ENCODE results near the gene TMEM51.
A peak's percentile ranks its signal among the peaks of the same experiment; 100 is the strongest.

The TMEM51 gene

DNA sequence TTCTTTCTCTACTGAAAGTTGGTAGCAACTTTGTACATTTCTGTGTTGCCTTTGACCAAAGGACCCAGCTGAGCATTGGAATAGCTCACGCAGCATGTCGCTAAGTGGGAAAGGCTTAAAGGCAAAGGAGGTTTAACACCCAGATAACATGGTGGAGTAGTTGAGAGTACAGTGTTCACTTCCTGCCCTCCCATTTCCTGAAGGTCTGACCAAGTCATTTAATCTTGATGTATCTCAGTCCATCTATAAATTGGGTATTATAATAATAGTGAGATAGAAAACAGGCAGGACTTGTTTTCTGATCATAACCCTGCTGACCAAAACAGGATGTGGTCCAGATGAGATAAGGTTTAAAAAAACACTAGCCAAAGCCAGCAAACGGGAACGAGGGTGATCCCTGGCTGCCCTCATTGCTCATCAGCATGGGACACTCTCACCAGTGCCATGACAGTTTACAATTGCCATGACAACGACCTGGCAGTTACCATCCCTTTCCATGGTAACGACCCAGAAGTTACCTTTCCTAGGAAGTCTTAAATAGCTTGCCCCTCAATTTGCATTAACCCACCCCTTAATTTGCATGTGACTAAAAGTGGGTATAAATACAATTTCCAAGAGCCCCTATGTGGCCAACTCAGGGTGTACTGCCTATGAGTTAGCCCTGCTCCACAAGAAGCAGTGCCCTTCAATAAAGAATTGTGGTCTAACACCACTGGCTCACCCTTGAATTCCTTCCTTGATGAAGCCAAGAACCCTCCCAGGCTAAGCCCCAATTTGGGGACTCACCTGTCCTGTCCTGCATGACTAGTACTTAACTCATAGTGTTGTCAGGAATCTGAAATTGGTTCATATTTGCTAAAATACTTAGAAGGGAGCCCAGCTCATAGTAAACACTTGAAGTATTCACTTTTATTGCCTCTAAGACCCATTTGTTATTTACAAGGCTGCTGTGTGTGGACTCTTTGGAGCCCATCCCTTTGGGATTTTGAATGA is 65.0 kb downstream of the TMEM51 start:
- H3K79me2 ChIP-seq (ENCODE audit: control insufficient read depth, insufficient read depth, low read length, poor library complexity), result peaks cover 4% of the 10 kb centered on the region
- no peak overlapping the region for H2BK5ac ChIP-seq (ENCODE audit: low read depth, low read length, poor library complexity)
- no peak overlapping the region for H3K27ac ChIP-seq (ENCODE audit: low read depth, low read length)
- no peak overlapping the region for H4K91ac ChIP-seq (ENCODE audit: low read depth, low read length)
- no peak overlapping the region for H2BK12ac ChIP-seq (ENCODE audit: low read length)
- no peak overlapping the region for H3K23ac ChIP-seq (ENCODE audit: low read length)
- no peak overlapping the region for H3K4ac ChIP-seq (ENCODE audit: low read depth, low read length)
- H2BK120ac ChIP-seq (ENCODE audit: insufficient read depth, low read length, poor library complexity), result no peak overlapping the region
- peaks cover 13% of the 10 kb centered on the region for H3K79me1 ChIP-seq (ENCODE audit: low read length)
- no peak for DNase-seq
- no peak overlapping the region for H4K8ac ChIP-seq (ENCODE audit: low read depth, low read length)
- H2AK5ac ChIP-seq (ENCODE audit: low read length), result no peak overlapping the region
- H4K12ac ChIP-seq (ENCODE audit: low read depth, low read length), result no peak overlapping the region
- H2AFZ ChIP-seq (ENCODE audit: insufficient read depth, low read length, poor library complexity), result no peak overlapping the region
- no peak overlapping the region for H3K4me2 ChIP-seq (ENCODE audit: low read length)
- no peak overlapping the region for H3K14ac ChIP-seq (ENCODE audit: low read length)
- no peak overlapping the region for H3K9ac ChIP-seq (ENCODE audit: low read length)
- no peak overlapping the region for H3K4me3 ChIP-seq (ENCODE audit: low read depth, low read length)
- WGBS (ENCODE audit: extremely low coverage, insufficient coverage, insufficient read length), result no CpG with 5 or more reads among the region's 6 CpGs
- H3K18ac ChIP-seq (ENCODE audit: low read length), result no peak overlapping the region
- H3K4me1 ChIP-seq (ENCODE audit: control insufficient read depth in 1 of 2, insufficient read depth in 2 of 2, low read length in 2 of 2), result peaks cover 13% of the 10 kb centered on the region in 2 experiments
- H3K36me3 ChIP-seq (ENCODE audit: control insufficient read depth in 1 of 2, insufficient read depth in 2 of 2, low read length in 2 of 2), result peaks cover 10 to 12% of the 10 kb centered on the region in 2 experiments
- no peaks in the 10 kb centered on the region for H3K27me3 ChIP-seq (ENCODE audit: insufficient read depth, low read length)
- peaks cover 8% of the 10 kb centered on the region for H3K9me3 ChIP-seq (ENCODE audit: insufficient read depth, low read depth, low read length)

DNA sequence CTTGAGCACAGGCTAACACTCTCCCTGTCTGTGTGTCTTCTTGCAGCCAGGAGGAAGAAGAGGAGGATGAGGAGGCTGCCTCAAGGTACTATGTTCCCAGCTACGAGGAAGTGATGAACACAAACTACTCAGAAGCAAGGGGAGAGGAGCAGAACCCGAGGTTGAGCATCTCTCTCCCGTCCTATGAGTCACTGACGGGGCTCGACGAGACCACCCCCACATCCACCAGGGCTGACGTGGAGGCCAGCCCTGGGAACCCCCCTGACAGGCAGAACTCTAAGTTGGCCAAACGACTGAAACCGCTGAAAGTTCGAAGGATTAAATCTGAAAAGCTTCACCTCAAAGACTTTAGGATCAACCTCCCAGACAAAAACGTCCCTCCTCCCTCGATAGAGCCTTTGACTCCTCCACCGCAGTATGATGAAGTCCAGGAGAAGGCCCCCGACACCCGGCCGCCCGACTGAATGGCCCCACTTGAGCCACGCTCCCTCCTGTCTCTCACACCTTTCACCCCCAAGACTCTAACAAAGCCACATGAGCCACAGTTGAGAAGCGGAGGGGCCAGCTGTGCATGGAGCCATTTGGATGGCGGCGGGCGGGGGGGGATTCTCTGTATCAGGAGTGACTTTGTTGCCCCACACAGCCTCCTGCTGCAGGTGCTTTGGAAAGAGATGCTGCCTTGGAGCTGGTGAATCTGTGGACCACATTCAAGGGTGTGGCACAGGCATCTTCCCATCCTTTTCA is 65.9 kb downstream of the TMEM51 start:
- H4K8ac ChIP-seq (ENCODE audit: low read depth, low read length), result no peak overlapping the region
- peaks cover 4% of the 10 kb centered on the region for H3K79me2 ChIP-seq (ENCODE audit: control insufficient read depth, insufficient read depth, low read length, poor library complexity)
- H2BK5ac ChIP-seq (ENCODE audit: low read depth, low read length, poor library complexity), result no peak overlapping the region
- peak overlapping the region; percentile 20 for H3K18ac ChIP-seq (ENCODE audit: low read length)
- H3K36me3 ChIP-seq (ENCODE audit: control insufficient read depth in 1 of 2, insufficient read depth in 2 of 2, low read length in 2 of 2), result peaks cover 10 to 12% of the 10 kb centered on the region in 2 experiments
- H2BK120ac ChIP-seq (ENCODE audit: insufficient read depth, low read length, poor library complexity), result no peak overlapping the region
- no peak overlapping the region for H3K23ac ChIP-seq (ENCODE audit: low read length)
- no peak overlapping the region for H2AK5ac ChIP-seq (ENCODE audit: low read length)
- H3K27ac ChIP-seq (ENCODE audit: low read depth, low read length), result no peak overlapping the region
- H3K9ac ChIP-seq (ENCODE audit: low read length), result no peak overlapping the region
- no peak overlapping the region for H4K91ac ChIP-seq (ENCODE audit: low read depth, low read length)
- H3K4me3 ChIP-seq (ENCODE audit: low read depth, low read length), result no peak overlapping the region
- H3K9me3 ChIP-seq (ENCODE audit: insufficient read depth, low read depth, low read length), result peaks cover 8% of the 10 kb centered on the region
- no peak for DNase-seq
- no CpG with 5 or more reads among the region's 22 CpGs for WGBS (ENCODE audit: extremely low coverage, insufficient coverage, insufficient read length)
- H3K4ac ChIP-seq (ENCODE audit: low read depth, low read length), result no peak overlapping the region
- peaks cover 6 to 7% of the 10 kb centered on the region in 2 experiments for H3K4me1 ChIP-seq (ENCODE audit: control insufficient read depth in 1 of 2, insufficient read depth in 2 of 2, low read length in 2 of 2)
- no peak overlapping the region for H3K14ac ChIP-seq (ENCODE audit: low read length)
- H2BK12ac ChIP-seq (ENCODE audit: low read length), result no peak overlapping the region
- H4K12ac ChIP-seq (ENCODE audit: low read depth, low read length), result no peak overlapping the region
- no peak overlapping the region for H3K4me2 ChIP-seq (ENCODE audit: low read length)
- peaks cover 8% of the 10 kb centered on the region for H3K79me1 ChIP-seq (ENCODE audit: low read length)
- no peaks in the 10 kb centered on the region for H3K27me3 ChIP-seq (ENCODE audit: insufficient read depth, low read length)
- H2AFZ ChIP-seq (ENCODE audit: insufficient read depth, low read length, poor library complexity), result no peak overlapping the region

DNA sequence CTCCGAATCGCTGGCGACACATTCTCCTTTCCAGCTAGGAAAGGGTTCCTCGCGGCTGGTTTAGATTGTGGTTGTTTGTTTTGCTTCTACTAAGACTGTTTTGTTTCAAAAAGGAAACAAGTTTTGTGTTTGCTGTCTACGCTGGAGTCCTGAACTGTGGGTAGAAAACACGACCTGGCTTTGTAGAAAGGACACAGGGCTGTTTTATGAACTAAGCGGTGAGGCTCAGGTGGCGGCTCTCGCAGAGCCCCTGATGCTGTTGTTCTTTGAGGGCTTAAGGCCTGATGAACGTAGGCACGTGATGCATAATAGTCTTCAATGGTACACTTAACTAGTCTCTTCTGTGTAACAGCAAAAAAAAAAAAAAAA is 66.5 kb downstream of the TMEM51 start:
- peaks cover 10 to 12% of the 10 kb centered on the region in 2 experiments for H3K36me3 ChIP-seq (ENCODE audit: control insufficient read depth in 1 of 2, insufficient read depth in 2 of 2, low read length in 2 of 2)
- H3K18ac ChIP-seq (ENCODE audit: low read length), result no peak overlapping the region
- no peak overlapping the region for H4K91ac ChIP-seq (ENCODE audit: low read depth, low read length)
- no peak overlapping the region for H2AFZ ChIP-seq (ENCODE audit: insufficient read depth, low read length, poor library complexity)
- no peak overlapping the region for H3K27ac ChIP-seq (ENCODE audit: low read depth, low read length)
- H2BK5ac ChIP-seq (ENCODE audit: low read depth, low read length, poor library complexity), result no peak overlapping the region
- H2AK5ac ChIP-seq (ENCODE audit: low read length), result no peak overlapping the region
- H3K4me3 ChIP-seq (ENCODE audit: low read depth, low read length), result no peak overlapping the region
- H3K27me3 ChIP-seq (ENCODE audit: insufficient read depth, low read length), result no peaks in the 10 kb centered on the region
- H3K79me1 ChIP-seq (ENCODE audit: low read length), result peaks cover 6% of the 10 kb centered on the region
- no peak overlapping the region for H3K4ac ChIP-seq (ENCODE audit: low read depth, low read length)
- whole genome bisulfite sequencing (ENCODE audit: extremely low coverage, insufficient coverage, insufficient read length), result no CpG with 5 or more reads among the region's 12 CpGs
- H4K12ac ChIP-seq (ENCODE audit: low read depth, low read length), result no peak overlapping the region
- H3K4me2 ChIP-seq (ENCODE audit: low read length), result no peak overlapping the region
- no peak overlapping the region for H4K8ac ChIP-seq (ENCODE audit: low read depth, low read length)
- no peak overlapping the region for H2BK12ac ChIP-seq (ENCODE audit: low read length)
- H3K4me1 ChIP-seq (ENCODE audit: control insufficient read depth in 1 of 2, insufficient read depth in 2 of 2, low read length in 2 of 2), result peaks cover 3 to 4% of the 10 kb centered on the region in 2 experiments
- H2BK120ac ChIP-seq (ENCODE audit: insufficient read depth, low read length, poor library complexity), result no peak overlapping the region
- peaks cover 2% of the 10 kb centered on the region for H3K79me2 ChIP-seq (ENCODE audit: control insufficient read depth, insufficient read depth, low read length, poor library complexity)
- no peak overlapping the region for H3K9ac ChIP-seq (ENCODE audit: low read length)
- no peak for DNase-seq
- H3K9me3 ChIP-seq (ENCODE audit: insufficient read depth, low read depth, low read length), result peaks cover 6% of the 10 kb centered on the region
- no peak overlapping the region for H3K14ac ChIP-seq (ENCODE audit: low read length)
- H3K23ac ChIP-seq (ENCODE audit: low read length), result no peak overlapping the region

DNA sequence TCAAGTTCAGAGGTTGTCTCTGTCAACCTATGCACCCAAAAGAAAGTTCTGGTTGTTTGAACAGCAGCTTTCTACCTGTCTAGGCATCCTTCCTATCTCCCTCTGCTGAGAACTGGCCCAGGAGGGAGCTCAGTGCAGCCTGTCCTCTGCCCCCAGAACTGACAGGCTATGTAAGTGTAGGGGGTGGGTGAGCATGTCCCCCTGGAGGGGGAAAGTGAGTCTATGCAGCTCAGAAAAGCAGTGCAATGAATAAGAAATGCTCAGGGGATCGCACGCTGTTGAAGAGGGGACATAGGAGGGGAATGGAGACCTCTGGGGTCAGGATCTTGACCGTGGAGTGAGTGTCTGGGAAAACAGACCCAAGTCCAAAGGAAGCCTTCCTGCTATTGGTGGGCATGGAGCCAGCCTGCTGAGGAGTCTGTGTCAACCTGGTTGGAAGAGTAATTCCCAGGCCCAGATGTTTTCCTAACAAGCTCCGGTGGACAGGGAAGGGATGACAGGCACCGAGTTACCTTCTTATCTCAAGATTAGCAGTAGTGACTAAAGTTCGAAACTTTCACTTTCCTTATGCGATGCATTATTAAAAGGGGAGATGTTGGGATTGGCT is 67.4 kb downstream of the TMEM51 start:
- Histone ChIP-seq H2BK12ac (ENCODE audit: low read length) (no peak overlapping the region), H3K27ac (ENCODE audit: low read depth, low read length) (no peak overlapping the region), H3K9ac (ENCODE audit: low read length) (no peak overlapping the region), H3K4me1 (ENCODE audit: control insufficient read depth in 1 of 2, insufficient read depth in 2 of 2, low read length in 2 of 2) (peaks cover 0 to 2% of the 10 kb centered on the region in 2 experiments), H2AFZ (ENCODE audit: insufficient read depth, low read length, poor library complexity) (no peak overlapping the region), H3K4ac (ENCODE audit: low read depth, low read length) (no peak overlapping the region), H4K91ac (ENCODE audit: low read depth, low read length) (no peak overlapping the region), H2AK5ac (ENCODE audit: low read length) (no peak overlapping the region), H3K23ac (ENCODE audit: low read length) (no peak overlapping the region), H3K27me3 (ENCODE audit: insufficient read depth, low read length) (no peaks in the 10 kb centered on the region), H4K12ac (ENCODE audit: low read depth, low read length) (no peak overlapping the region), H3K9me3 (ENCODE audit: insufficient read depth, low read depth, low read length) (peaks cover 4% of the 10 kb centered on the region), H3K79me1 (ENCODE audit: low read length) (peaks cover 3% of the 10 kb centered on the region), H3K18ac (ENCODE audit: low read length) (no peak overlapping the region), H3K4me3 (ENCODE audit: low read depth, low read length) (no peak overlapping the region), H3K4me2 (ENCODE audit: low read length) (no peak overlapping the region), H3K36me3 (ENCODE audit: control insufficient read depth in 1 of 2, insufficient read depth in 2 of 2, low read length in 2 of 2) (peaks cover 10 to 12% of the 10 kb centered on the region in 2 experiments), H2BK5ac (ENCODE audit: low read depth, low read length, poor library complexity) (no peak overlapping the region), H3K14ac (ENCODE audit: low read length) (no peak overlapping the region), H3K79me2 (ENCODE audit: control insufficient read depth, insufficient read depth, low read length, poor library complexity) (no peaks in the 10 kb centered on the region), H4K8ac (ENCODE audit: low read depth, low read length) (no peak overlapping the region), H2BK120ac (ENCODE audit: insufficient read depth, low read length, poor library complexity) (no peak overlapping the region)
- no peak for DNase-seq
- WGBS (ENCODE audit: extremely low coverage, insufficient coverage, insufficient read length), result no CpG with 5 or more reads among the region's 7 CpGs
